Spleen (tissue), 11 donors: ENCODE measurements around the gene ECT2L. TPM values are rescaled to one million over a fixed set of nuclear protein-coding genes. Genes with fewer than 3 reads are reported as not detected.

Experiments used
- DNase-seq: peaks from one replicate; pipeline ENCODE4 v3.0.0-alpha.2; 2020
- H3K27ac ChIP-seq, 8 donors: fragments of 200-600 bp; sonication (generic) in 7 of 8; 1 replicate in 4 of 8; 2 replicates in 4 of 8; pipeline versions ENCODE4 v1.5.0 to v1.8.0; 2016 to 2021; ENCODE audit warnings: inconsistent platforms in 4 of 8, mild to moderate bottlenecking in 4 of 8, moderate library complexity in 1 of 8
- H3K27me3 ChIP-seq, 7 donors: fragments of 200-600 bp; sonication (generic) in 6 of 7; replicated peaks in 1 of 7; 1 replicate in 4 of 7; 2 replicates in 3 of 7; pipeline versions ENCODE4 v1.5.0 to v1.8.0; 2016 to 2021; ENCODE audit warnings: inconsistent platforms in 3 of 7, mild to moderate bottlenecking in 1 of 7
- H3K36me3 ChIP-seq, 6 donors: fragments of 200-600 bp; sonication (generic) in 5 of 6; 1 replicate in 4 of 6; 2 replicates in 2 of 6; pipeline versions ENCODE4 v1.5.0 to v1.8.0; 2016 to 2021; ENCODE audit warnings: inconsistent platforms in 2 of 6
- H3K4me1 ChIP-seq, 6 donors: fragments of 200-600 bp; sonication (generic) in 5 of 6; 1 replicate in 3 of 6; 2 replicates in 3 of 6; pipeline versions ENCODE4 v1.5.0 to v1.8.0; 2016 to 2021; ENCODE audit warnings: inconsistent platforms in 3 of 6
- H3K4me3 ChIP-seq, 8 donors: fragments of 200-600 bp; sonication (generic) in 7 of 8; 1 replicate in 4 of 8; 2 replicates in 4 of 8; pipeline versions ENCODE4 v1.5.0 to v1.8.0; 2016 to 2021; ENCODE audit warnings: inconsistent platforms in 4 of 8, mild to moderate bottlenecking in 4 of 8, moderate library complexity in 2 of 8
- H3K9me3 ChIP-seq, 8 donors: fragments of 200-600 bp; sonication (generic) in 7 of 8; 1 replicate in 4 of 8; 2 replicates in 4 of 8; pipeline versions ENCODE4 v1.5.0 to v1.8.0; 2016 to 2021; ENCODE audit warnings: inconsistent platforms in 4 of 8
- CTCF ChIP-seq, 11 experiments: fragments of 200-600 bp in 7 of 11; fragments of 450-650 bp in 4 of 11; sonication (generic) in 4 of 11; IDR thresholded peaks in 8 of 11; conservative IDR thresholded peaks in 3 of 11; 1 replicate in 7 of 11; 2 replicates in 4 of 11; pipeline versions ENCODE4 v1.4.0 to v1.8.0; 2016 to 2021; ENCODE audit warnings: antibody characterized with exemption in 11 of 11, inconsistent platforms in 4 of 11, mild to moderate bottlenecking in 1 of 11
- POLR2A ChIP-seq, 3 donors: fragments of 450-650 bp; IDR thresholded peaks; one replicate each; pipeline ENCODE4 v1.5.1; 2017; ENCODE audit warnings: antibody characterized with exemption in 3 of 3, mild to moderate bottlenecking in 1 of 3
- POLR2AphosphoS5 ChIP-seq, 3 donors: sonication (generic); formaldehyde crosslinking; IDR thresholded peaks; one replicate each; pipeline ENCODE4 v1.5.1; 2017; ENCODE audit warnings: antibody characterized with exemption in 3 of 3
- WGBS, 5 donors: extraction: QIAGEN DNeasy Blood & Tissue Kit in 3 of 5; methylation state at CpG; one replicate each; pipeline versions ENCODE4 v1.1.5 to v1.1.7; 2013 to 2018; 5-methylcytosine and 5-hydroxymethylcytosine counted together
- intact Hi-C: fragments of 100-400 bp; cut with DNase I; formaldehyde crosslinking; loops from one replicate; pipeline ENCODE4 v1.15.0; 2023; ENCODE audit warnings: low total_unique reads
- polyA plus RNA-seq, 3 donors: library from polyadenylated mRNA; stranded (reverse); fragments of 200-250 nt; gene quantifications; one replicate each; pipeline ENCODE4 v1.2.1, GENCODE V29; 2013
- total RNA-seq, 7 donors: library from RNA; depleted of rRNA in 3 of 7; stranded (reverse); fragments of >200 nt in 3 of 7; fragmentation: NEBNext Ultra II Directional in 4 of 7; extraction: Animal tissue kit (Norgen Biotek cat#: 25700) in 4 of 7; gene quantifications; one replicate each; pipeline versions ENCODE4 v1.1.0 to v1.2.1, GENCODE V29; 2016 to 2021
- donor health status: healthy with polysubstance abuse.
- donor health status: DM: no; HTN: no; CAD: no; lungs with moderate emphysema.
- donor health status: DM: no; HTN: no; CAD: no.
- donor health status: Bipolar disorder and iron deficiency.
- donor health status: healthy.
- donor health status: DM: no; HTN: no; CAD: no.
- donor health status: DM: yes; HTN: yes; CAD: no.

The ECT2L gene
- total and polyA plus RNA-seq, 10 donors, result 0.12 to 0.17 (median 0.13) TPM; not detected in 7

- Histone ChIP-seq H3K9me3 (no peaks in the 10 kb centered on the region), H3K27me3 (peaks cover 0 to 18% (median 4%) of the 10 kb centered on the region in 7 donors), H3K4me1 (peaks cover 0 to 13% (median 2%) of the 10 kb centered on the region in 6 donors), H3K36me3 (peaks cover 0 to 20% (median 13%) of the 10 kb centered on the region in 6 donors), H3K27ac (no peak overlapping the region), H3K4me3 (no peak overlapping the region)
- no peak for DNase-seq
- intact Hi-C loops, result no loop called here
- 88 to 97% (median 94%) methylated on average over 2 of the region's 2 CpGs for WGBS, 5 donors
- TF ChIP-seq POLR2AphosphoS5 (IDR thresholded peaks at IDR 0.05) (no peak), CTCF (IDR thresholded peaks at IDR 0.05 in 8 of 11, conservative IDR thresholded peaks at IDR 0.05 in 3 of 11) (no peak), POLR2A (IDR thresholded peaks at IDR 0.05) (no peak)
These were observed 884 bp downstream of the ECT2L start for GRCh38 chr6:138796771-138797170.

- peaks cover 0 to 8% (median 3%) of the 10 kb centered on the region in 6 donors for H3K36me3 ChIP-seq
- DNase-seq, result no peak
- intact Hi-C loops, result no loop called here
- no peak overlapping the region for H3K4me3 ChIP-seq
- WGBS, 5 donors, result 87 to 97% (median 89%) methylated on average over 4 of the region's 4 CpGs
- peaks cover 0 to 18% (median 4%) of the 10 kb centered on the region in 7 donors for H3K27me3 ChIP-seq
- H3K4me1 ChIP-seq, result peaks cover 0 to 13% (median 2%) of the 10 kb centered on the region in 6 donors
- no peak overlapping the region for H3K27ac ChIP-seq
- no peaks in the 10 kb centered on the region for H3K9me3 ChIP-seq
- TF ChIP-seq POLR2A (IDR thresholded peaks at IDR 0.05), result no peak
- TF ChIP-seq CTCF (IDR thresholded peaks at IDR 0.05 in 8 of 11, conservative IDR thresholded peaks at IDR 0.05 in 3 of 11), result no peak
- no peak for TF ChIP-seq POLR2AphosphoS5 (IDR thresholded peaks at IDR 0.05)
These were observed 2.0 kb downstream of the ECT2L start for GRCh38 chr6:138797806-138798446.

DNA sequence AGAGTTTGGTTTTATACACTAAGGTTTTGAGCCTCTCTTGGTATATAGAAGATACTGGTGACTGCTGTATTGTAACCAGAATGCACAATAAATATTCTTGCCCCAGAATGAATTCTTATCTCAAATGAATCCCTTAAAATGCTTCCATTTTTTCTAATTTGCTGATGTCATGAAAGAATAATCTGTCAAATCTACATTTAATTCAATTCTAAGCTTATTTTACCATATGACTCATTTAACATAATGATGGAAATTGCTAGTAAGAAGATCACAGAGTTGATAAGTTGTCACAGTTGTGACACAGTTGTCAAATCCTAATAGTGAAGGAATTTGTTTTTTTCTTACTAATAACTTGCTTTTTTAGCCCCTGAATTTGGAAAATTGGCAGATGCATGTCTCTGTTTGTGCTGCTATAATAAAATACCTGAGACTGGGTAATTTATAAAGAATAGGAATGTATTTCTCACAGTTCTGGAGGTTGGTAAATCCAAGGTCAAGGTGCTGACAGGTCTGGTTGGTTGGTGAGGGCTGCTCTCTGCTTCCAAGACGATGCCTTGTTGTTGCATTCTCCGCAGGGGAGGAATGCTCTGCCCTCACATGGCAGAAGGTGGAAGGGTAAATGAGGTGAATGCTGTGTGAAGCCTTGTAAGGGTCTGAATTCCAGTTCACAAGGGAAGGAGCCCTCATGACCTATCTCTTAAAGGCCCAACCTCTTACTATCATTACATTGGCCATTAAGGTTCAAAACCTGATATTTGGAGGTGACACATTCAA is 4.7 kb downstream of the ECT2L start:
- H3K36me3 ChIP-seq, result no peaks in the 10 kb centered on the region
- H3K27ac ChIP-seq, result no peak overlapping the region
- intact Hi-C loops, result no loop called here
- WGBS, 5 donors, result 90 to 98% (median 93%) methylated on average over 2 of the region's 2 CpGs
- TF ChIP-seq POLR2A (IDR thresholded peaks at IDR 0.05) (no peak), CTCF (IDR thresholded peaks at IDR 0.05 in 8 of 11, conservative IDR thresholded peaks at IDR 0.05 in 3 of 11) (no peak), POLR2AphosphoS5 (IDR thresholded peaks at IDR 0.05) (no peak)
- peaks cover 0 to 8% (median 2%) of the 10 kb centered on the region in 6 donors for H3K4me1 ChIP-seq
- H3K9me3 ChIP-seq, result no peaks in the 10 kb centered on the region
- DNase-seq, result no peak
- peaks cover 0 to 13% (median 4%) of the 10 kb centered on the region in 7 donors for H3K27me3 ChIP-seq
- H3K4me3 ChIP-seq, result no peak overlapping the region

GRCh38 chr6:138803331-138803730 is 7.4 kb downstream of the ECT2L start:
- H3K36me3 ChIP-seq, result no peaks in the 10 kb centered on the region
- H3K27ac ChIP-seq, result no peak overlapping the region
- H3K4me3 ChIP-seq, result no peak overlapping the region
- no peak for DNase-seq
- H3K4me1 ChIP-seq, result peaks cover 0 to 4% (median 0%) of the 10 kb centered on the region in 6 donors
- whole genome bisulfite sequencing, 5 donors, result 94 to 97% (median 96%) methylated on average over 2 of the region's 2 CpGs
- H3K9me3 ChIP-seq, result no peaks in the 10 kb centered on the region
- TF ChIP-seq POLR2A (IDR thresholded peaks at IDR 0.05) (no peak), CTCF (IDR thresholded peaks at IDR 0.05 in 8 of 11, conservative IDR thresholded peaks at IDR 0.05 in 3 of 11) (no peak), POLR2AphosphoS5 (IDR thresholded peaks at IDR 0.05) (no peak)
- intact Hi-C loops, result no loop called here
- no peaks in the 10 kb centered on the region for H3K27me3 ChIP-seq
